Measurements from ENCODE around the gene LPP. TPM values are rescaled to one million over a fixed set of nuclear protein-coding genes. Genes with fewer than 3 reads are reported as not detected.

Gene LPP
- total RNA-seq, 3 donors from 2014 or later (not counting 1 experiment from before 2014, with no cell fraction given): 137 to 163 (median 149) TPM

DNA sequence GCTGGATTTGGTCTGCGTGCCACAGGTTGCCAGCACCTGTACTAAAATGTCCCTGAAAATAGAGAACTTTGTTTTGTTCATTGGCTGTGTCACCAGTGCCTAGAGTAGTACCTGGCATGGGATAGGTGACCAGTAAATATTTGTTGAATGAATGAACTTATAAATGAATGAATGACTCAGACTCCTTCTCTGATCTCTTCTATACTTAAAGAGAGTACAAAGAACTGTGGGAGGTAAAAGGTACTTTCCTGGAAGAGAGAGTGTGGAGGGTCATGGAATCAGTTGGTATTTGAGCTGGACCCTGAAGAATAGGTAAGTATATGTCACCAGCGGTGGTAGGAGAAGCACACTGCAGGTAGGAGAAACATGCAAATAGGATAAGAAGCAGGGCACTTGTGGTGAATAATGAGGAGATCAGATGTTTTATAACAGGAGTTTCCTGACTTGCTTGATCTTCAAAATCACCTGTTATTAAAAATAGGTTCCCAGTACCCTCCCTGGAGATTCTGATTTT lies 149.4 kb downstream of the LPP start:
- DNase-seq: no peak
- no peaks in the 10 kb centered on the region for H3K9me3 Mint-ChIP-seq
- ATAC-seq: no peak
- peaks cover 12 to 26% of the 10 kb centered on the region in 2 donors for H3K4me1 Mint-ChIP-seq
- TF ChIP-seq, protein P1, sequence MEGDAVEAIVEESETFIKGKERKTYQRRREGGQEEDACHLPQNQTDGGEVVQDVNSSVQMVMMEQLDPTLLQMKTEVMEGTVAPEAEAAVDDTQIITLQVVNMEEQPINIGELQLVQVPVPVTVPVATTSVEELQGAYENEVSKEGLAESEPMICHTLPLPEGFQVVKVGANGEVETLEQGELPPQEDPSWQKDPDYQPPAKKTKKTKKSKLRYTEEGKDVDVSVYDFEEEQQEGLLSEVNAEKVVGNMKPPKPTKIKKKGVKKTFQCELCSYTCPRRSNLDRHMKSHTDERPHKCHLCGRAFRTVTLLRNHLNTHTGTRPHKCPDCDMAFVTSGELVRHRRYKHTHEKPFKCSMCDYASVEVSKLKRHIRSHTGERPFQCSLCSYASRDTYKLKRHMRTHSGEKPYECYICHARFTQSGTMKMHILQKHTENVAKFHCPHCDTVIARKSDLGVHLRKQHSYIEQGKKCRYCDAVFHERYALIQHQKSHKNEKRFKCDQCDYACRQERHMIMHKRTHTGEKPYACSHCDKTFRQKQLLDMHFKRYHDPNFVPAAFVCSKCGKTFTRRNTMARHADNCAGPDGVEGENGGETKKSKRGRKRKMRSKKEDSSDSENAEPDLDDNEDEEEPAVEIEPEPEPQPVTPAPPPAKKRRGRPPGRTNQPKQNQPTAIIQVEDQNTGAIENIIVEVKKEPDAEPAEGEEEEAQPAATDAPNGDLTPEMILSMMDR (IDR thresholded peaks at IDR 0.05): no peak
- Histone ChIP-seq H3K9me3 (ENCODE audit: control insufficient read depth, insufficient read depth, low read length) (no peaks in the 10 kb centered on the region), H3K36me3 (ENCODE audit: control insufficient read depth, insufficient read depth, low read length) (no peaks in the 10 kb centered on the region), H3K27me3 (ENCODE audit: control insufficient read depth, insufficient read depth, low read length) (no peaks in the 10 kb centered on the region), H3K4me1 (ENCODE audit: control insufficient read depth, insufficient read depth, low read length) (peaks cover 6% of the 10 kb centered on the region), H3K27ac (ENCODE audit: low read length) (no peak overlapping the region), H3K4me3 (ENCODE audit: low read length) (no peak overlapping the region)
- H3K4me3 Mint-ChIP-seq: no peak overlapping the region
- H3K27me3 Mint-ChIP-seq (ENCODE audit: low read depth in 2 of 2): no peaks in the 10 kb centered on the region
- no peaks in the 10 kb centered on the region for H3K36me3 Mint-ChIP-seq
- H3K27ac Mint-ChIP-seq: no peak overlapping the region
- intact Hi-C loops (cut with micrococcal nuclease): no loop called here
- WGBS (ENCODE audit: insufficient coverage): 100% methylated on average over 2 of the region's 2 CpGs

DNA sequence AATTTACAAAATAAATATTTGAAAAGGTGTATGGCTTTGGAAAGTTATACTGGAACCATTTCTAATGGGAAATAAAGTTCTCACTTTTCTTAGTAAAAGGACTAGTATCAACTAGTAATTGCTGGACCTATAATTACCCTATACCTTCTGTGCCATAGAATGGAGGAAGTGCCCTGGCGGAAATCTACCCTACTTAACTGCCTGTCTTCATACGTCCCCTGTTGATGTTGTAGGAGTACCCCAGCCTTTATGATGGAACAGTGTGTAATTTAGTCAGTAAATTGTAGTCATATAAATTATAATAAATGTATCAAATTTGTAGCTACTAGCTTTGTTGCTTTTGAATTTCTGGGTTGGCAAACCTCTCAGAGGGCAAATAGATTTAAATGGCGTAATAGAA lies 149.9 kb downstream of the LPP start:
- WGBS (ENCODE audit: insufficient coverage): 84% methylated on average over 1 of the region's 3 CpGs
- H3K36me3 Mint-ChIP-seq: no peaks in the 10 kb centered on the region
- H3K4me1 Mint-ChIP-seq: peaks cover 7 to 22% of the 10 kb centered on the region in 2 donors
- H3K4me1 ChIP-seq (ENCODE audit: control insufficient read depth, insufficient read depth, low read length): peaks cover 1% of the 10 kb centered on the region
- DNase-seq (no peak), ATAC-seq (no peak)
- no peaks in the 10 kb centered on the region for H3K27me3 Mint-ChIP-seq (ENCODE audit: low read depth in 2 of 2)
- no peaks in the 10 kb centered on the region for H3K36me3 ChIP-seq (ENCODE audit: control insufficient read depth, insufficient read depth, low read length)
- intact Hi-C loops (cut with micrococcal nuclease): no loop called here
- TF ChIP-seq, protein P1 (IDR thresholded peaks at IDR 0.05): no peak
- H3K4me3 Mint-ChIP-seq: no peak overlapping the region
- H3K9me3 ChIP-seq (ENCODE audit: control insufficient read depth, insufficient read depth, low read length): no peaks in the 10 kb centered on the region
- no peak overlapping the region for H3K4me3 ChIP-seq (ENCODE audit: low read length)
- H3K9me3 Mint-ChIP-seq: no peaks in the 10 kb centered on the region
- H3K27ac ChIP-seq (ENCODE audit: low read length): no peak overlapping the region
- no peak overlapping the region for H3K27ac Mint-ChIP-seq
- H3K27me3 ChIP-seq (ENCODE audit: control insufficient read depth, insufficient read depth, low read length): no peaks in the 10 kb centered on the region

DNA sequence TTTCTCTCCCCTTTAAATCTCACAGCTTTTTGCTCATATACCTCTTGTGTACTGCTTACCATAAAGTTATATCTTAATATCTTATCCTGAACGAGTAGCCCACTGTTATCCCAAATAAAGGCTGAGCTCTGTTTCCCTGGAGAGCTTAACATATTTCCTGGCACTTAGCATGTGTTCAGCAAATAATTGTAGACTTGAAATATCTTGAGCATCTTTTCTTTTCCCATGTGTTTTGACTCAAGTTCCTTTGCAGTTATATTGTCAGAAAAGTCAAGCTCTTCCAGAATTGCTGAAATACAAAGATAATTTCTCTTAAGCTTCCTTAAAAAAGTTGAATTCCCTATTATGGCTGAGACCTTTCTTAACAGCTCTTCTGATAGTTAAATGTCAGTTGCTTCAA lies 150.5 kb downstream of the LPP start:
- 94% methylated on average over 1 of the region's 1 CpG for WGBS (ENCODE audit: insufficient coverage)
- no peak for DNase-seq
- intact Hi-C loops (cut with micrococcal nuclease): no loop called here
- TF ChIP-seq, protein P1 (IDR thresholded peaks at IDR 0.05): no peak
- H3K4me1 Mint-ChIP-seq: peaks cover 10 to 24% of the 10 kb centered on the region in 2 donors
- no peak overlapping the region for H3K4me3 Mint-ChIP-seq
- H3K27me3 Mint-ChIP-seq (ENCODE audit: low read depth in 2 of 2): no peaks in the 10 kb centered on the region
- Histone ChIP-seq H3K9me3 (ENCODE audit: control insufficient read depth, insufficient read depth, low read length) (no peaks in the 10 kb centered on the region), H3K27ac (ENCODE audit: low read length) (no peak overlapping the region), H3K27me3 (ENCODE audit: control insufficient read depth, insufficient read depth, low read length) (no peaks in the 10 kb centered on the region), H3K4me3 (ENCODE audit: low read length) (no peak overlapping the region), H3K36me3 (ENCODE audit: control insufficient read depth, insufficient read depth, low read length) (no peaks in the 10 kb centered on the region), H3K4me1 (ENCODE audit: control insufficient read depth, insufficient read depth, low read length) (no peaks in the 10 kb centered on the region)
- no peaks in the 10 kb centered on the region for H3K9me3 Mint-ChIP-seq
- no peaks in the 10 kb centered on the region for H3K36me3 Mint-ChIP-seq
- no peak for ATAC-seq
- H3K27ac Mint-ChIP-seq: no peak overlapping the region

DNA sequence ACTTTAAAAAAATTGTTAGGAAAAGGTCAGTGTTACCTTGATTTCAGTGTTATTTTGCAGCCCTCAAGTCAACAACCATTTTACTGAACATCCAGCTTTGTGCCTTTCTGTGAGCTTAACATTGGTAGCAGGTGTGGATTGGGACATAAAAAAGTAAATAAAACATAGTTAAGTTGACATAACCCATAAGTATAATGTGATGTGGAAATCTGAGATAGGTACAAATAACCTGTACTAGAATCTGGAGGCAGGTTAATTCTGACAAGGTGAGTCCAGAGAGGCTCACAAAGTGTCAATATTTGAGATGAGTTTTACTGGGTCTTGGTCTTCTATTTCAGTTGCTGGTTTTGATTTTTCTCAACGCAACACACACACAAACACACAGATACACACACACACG lies 151.3 kb downstream of the LPP start:
- DNase-seq: no peak
- Mint-ChIP-seq H3K27me3 (ENCODE audit: low read depth in 2 of 2) (no peaks in the 10 kb centered on the region), H3K4me1 (peaks cover 17 to 31% of the 10 kb centered on the region in 2 donors), H3K36me3 (no peaks in the 10 kb centered on the region), H3K27ac (no peak overlapping the region), H3K9me3 (no peaks in the 10 kb centered on the region), H3K4me3 (no peak overlapping the region)
- TF ChIP-seq, protein P1 (IDR thresholded peaks at IDR 0.05): no peak
- Histone ChIP-seq H3K4me3 (ENCODE audit: low read length) (no peak overlapping the region), H3K36me3 (ENCODE audit: control insufficient read depth, insufficient read depth, low read length) (no peaks in the 10 kb centered on the region), H3K27me3 (ENCODE audit: control insufficient read depth, insufficient read depth, low read length) (no peaks in the 10 kb centered on the region), H3K27ac (ENCODE audit: low read length) (no peak overlapping the region), H3K9me3 (ENCODE audit: control insufficient read depth, insufficient read depth, low read length) (no peaks in the 10 kb centered on the region), H3K4me1 (ENCODE audit: control insufficient read depth, insufficient read depth, low read length) (peaks cover 5% of the 10 kb centered on the region)
- WGBS (ENCODE audit: insufficient coverage): no CpG with 5 or more reads among the region's 2 CpGs
- intact Hi-C loops (cut with micrococcal nuclease): no loop called here
- no peak for ATAC-seq
